ENCODE results near the gene BCL2. TPM values are rescaled to one million over a fixed set of nuclear protein-coding genes. Genes with fewer than 3 reads are reported as not detected.

The BCL2 gene
- total RNA-seq, 1 donor from 2014 or later: 14.1 TPM

DNA sequence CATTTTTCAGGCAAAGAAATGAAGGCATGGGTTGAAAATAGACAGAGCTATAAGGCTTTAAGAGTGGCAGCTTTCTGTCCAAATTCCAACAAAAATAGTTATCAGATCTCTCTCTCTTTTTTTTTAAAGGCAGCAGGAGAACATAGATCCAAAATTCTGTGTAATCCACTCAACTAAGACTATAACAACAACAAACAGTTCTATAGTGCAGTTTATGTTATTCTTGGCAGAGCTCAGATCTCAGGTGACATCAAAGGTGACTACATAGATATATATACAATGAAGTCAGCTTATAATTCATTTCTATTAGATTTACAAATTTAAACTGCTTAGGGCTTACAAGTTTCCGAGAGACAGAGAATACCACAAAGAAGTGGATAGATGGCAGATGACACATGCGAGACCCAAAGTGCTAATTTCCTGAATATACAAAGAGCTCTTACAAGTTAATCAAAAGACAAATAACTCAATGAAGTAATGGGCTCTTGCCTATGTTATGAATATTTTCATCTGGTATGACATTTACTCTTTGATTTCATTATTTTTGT, 223.2 kb downstream of the BCL2 start:
- H3K36me3 Mint-ChIP-seq (ENCODE audit: low read depth): no peaks in the 10 kb centered on the region
- H3K4me3 Mint-ChIP-seq: no peak overlapping the region
- no peak for DNase-seq (ENCODE audit: low read depth, low spot score)
- peaks cover 4% of the 10 kb centered on the region for H3K4me1 Mint-ChIP-seq
- no peak for TF ChIP-seq CTCF (conservative IDR thresholded peaks at IDR 0.05)
- H3K9me3 Mint-ChIP-seq: no peaks in the 10 kb centered on the region
- H3K27me3 Mint-ChIP-seq (ENCODE audit: low read depth): peaks cover 5% of the 10 kb centered on the region
- H3K27ac Mint-ChIP-seq (ENCODE audit: unreplicated experiment): no peak overlapping the region

GRCh38 chr18:63095768-63096167, 223.8 kb downstream of the BCL2 start:
- Mint-ChIP-seq H3K27me3 (ENCODE audit: low read depth) (peaks cover 5% of the 10 kb centered on the region), H3K36me3 (ENCODE audit: low read depth) (no peaks in the 10 kb centered on the region), H3K27ac (ENCODE audit: unreplicated experiment) (no peak overlapping the region), H3K9me3 (no peaks in the 10 kb centered on the region), H3K4me1 (peaks cover 4% of the 10 kb centered on the region), H3K4me3 (no peak overlapping the region)
- no peak for TF ChIP-seq CTCF (conservative IDR thresholded peaks at IDR 0.05)
- DNase-seq (ENCODE audit: low read depth, low spot score): no peak

GRCh38 chr18:63091671-63092364, 227.8 kb downstream of the BCL2 start:
- TF ChIP-seq CTCF (conservative IDR thresholded peaks at IDR 0.05): no peak
- peaks cover 2% of the 10 kb centered on the region for H3K27me3 Mint-ChIP-seq (ENCODE audit: low read depth)
- no peak for DNase-seq (ENCODE audit: low read depth, low spot score)
- H3K36me3 Mint-ChIP-seq (ENCODE audit: low read depth): no peaks in the 10 kb centered on the region
- no peaks in the 10 kb centered on the region for H3K9me3 Mint-ChIP-seq
- peaks cover 3% of the 10 kb centered on the region for H3K4me1 Mint-ChIP-seq
- H3K27ac Mint-ChIP-seq (ENCODE audit: unreplicated experiment): no peak overlapping the region
- H3K4me3 Mint-ChIP-seq: no peak overlapping the region

DNA sequence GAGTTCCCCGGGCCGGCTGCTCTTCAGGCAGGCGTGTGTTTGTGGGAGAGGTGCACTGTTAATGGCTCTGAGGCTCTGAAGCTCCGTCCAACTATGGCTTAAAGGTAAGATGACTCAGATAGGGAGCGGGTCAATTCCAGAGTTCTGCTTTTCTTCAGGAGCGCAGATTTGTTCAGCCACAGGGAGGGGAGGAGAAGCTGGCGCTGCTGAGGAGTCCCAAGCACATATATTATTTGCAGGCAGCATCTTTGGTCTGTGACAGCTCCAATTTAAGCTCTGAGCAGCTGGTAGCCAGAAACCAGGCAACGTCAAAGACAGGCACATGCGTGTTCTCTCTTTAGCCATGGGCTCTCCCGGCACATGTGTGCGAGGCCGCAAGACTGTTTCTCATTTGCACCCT, 229.2 kb downstream of the BCL2 start:
- H3K9me3 Mint-ChIP-seq: no peaks in the 10 kb centered on the region
- H3K4me3 Mint-ChIP-seq: no peak overlapping the region
- H3K27ac Mint-ChIP-seq (ENCODE audit: unreplicated experiment): no peak overlapping the region

DNA sequence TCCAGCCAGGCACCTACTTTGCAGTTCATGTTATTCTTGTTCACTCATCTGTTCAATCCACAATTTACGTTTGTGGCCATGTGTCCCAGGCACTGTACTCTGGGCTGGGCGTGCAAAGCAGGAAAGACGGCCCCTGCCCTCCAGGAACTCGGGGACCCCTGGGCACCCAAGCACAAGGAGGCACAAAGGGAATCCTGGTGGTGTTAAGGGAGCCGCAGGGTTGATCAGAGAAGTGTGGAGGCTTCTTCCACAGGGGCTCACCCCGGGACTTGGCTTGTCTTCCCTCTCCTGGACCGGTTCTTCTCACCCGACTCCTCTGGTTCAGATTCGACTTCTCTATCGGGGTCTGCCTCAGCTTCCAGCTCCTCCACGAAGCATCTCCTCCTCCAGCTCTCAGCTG, 230.5 kb downstream of the BCL2 start:
- Mint-ChIP-seq H3K9me3 (no peaks in the 10 kb centered on the region), H3K27me3 (ENCODE audit: low read depth) (peaks cover 2% of the 10 kb centered on the region), H3K27ac (ENCODE audit: unreplicated experiment) (no peak overlapping the region), H3K4me1 (peaks cover 3% of the 10 kb centered on the region), H3K4me3 (no peak overlapping the region), H3K36me3 (ENCODE audit: low read depth) (no peaks in the 10 kb centered on the region)
- no peak for TF ChIP-seq CTCF (conservative IDR thresholded peaks at IDR 0.05)
- no peak for DNase-seq (ENCODE audit: low read depth, low spot score)

More for the DNA sequence above, 229.2 kb downstream of the BCL2 start:
- no peak for DNase-seq (ENCODE audit: low read depth, low spot score)
- Mint-ChIP-seq H3K36me3 (ENCODE audit: low read depth) (no peaks in the 10 kb centered on the region), H3K27me3 (ENCODE audit: low read depth) (peaks cover 2% of the 10 kb centered on the region), H3K4me1 (peaks cover 3% of the 10 kb centered on the region)
- TF ChIP-seq CTCF (conservative IDR thresholded peaks at IDR 0.05): no peak
